Astrocyte of the spinal cord (primary cell): ENCODE data around the gene FMN1.
"Not testable (repeated sequence)": the region's sequence is repeated elsewhere in the genome, so short reads cannot be mapped to it uniquely, and the experiment has no call there.

ENCODE experiments used
- DNase-seq: peaks from one replicate; pipeline ENCODE4 v3.0.0; 2011; ENCODE audit warnings: low read depth, low spot score
- H3K4me3 ChIP-seq: 2 replicates; pipeline ENCODE4 v1.5.1; 2011; ENCODE audit warnings: low read depth, mild to moderate bottlenecking, low read length, moderate library complexity
- in situ Hi-C: cut with HindIII; loops from 2 replicates; pipeline ENCODE4 v1.10.0; 2017; ENCODE audit warnings: low sequenced_read_pairs
- TF ChIP-seq, protein P1 (sequence below): IDR thresholded peaks from 2 replicates; pipeline ENCODE4 v1.5.1; 2012; ENCODE audit warnings: low read depth, mild to moderate bottlenecking, low read length, inconsistent platforms

Gene FMN1

DNA sequence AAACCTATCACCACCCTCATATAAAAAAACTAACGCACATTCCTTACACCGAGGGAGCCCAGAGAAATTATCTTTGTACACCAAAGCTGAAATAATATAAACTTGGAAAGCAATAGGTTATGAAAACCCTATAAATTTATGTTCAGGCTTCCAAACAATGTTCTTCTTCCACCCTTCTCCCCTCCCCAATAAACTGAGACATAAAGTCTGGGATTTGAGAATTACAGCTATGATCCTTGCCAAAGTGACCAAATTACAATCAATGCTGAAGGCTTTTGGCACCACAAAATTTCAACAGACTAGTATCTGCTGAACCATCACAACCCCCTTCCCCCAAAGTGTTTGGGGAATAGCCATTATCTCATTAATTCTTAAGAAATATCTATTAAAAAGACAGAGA lies 237.8 kb downstream of the FMN1 start:
- TF ChIP-seq, protein P1, sequence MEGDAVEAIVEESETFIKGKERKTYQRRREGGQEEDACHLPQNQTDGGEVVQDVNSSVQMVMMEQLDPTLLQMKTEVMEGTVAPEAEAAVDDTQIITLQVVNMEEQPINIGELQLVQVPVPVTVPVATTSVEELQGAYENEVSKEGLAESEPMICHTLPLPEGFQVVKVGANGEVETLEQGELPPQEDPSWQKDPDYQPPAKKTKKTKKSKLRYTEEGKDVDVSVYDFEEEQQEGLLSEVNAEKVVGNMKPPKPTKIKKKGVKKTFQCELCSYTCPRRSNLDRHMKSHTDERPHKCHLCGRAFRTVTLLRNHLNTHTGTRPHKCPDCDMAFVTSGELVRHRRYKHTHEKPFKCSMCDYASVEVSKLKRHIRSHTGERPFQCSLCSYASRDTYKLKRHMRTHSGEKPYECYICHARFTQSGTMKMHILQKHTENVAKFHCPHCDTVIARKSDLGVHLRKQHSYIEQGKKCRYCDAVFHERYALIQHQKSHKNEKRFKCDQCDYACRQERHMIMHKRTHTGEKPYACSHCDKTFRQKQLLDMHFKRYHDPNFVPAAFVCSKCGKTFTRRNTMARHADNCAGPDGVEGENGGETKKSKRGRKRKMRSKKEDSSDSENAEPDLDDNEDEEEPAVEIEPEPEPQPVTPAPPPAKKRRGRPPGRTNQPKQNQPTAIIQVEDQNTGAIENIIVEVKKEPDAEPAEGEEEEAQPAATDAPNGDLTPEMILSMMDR: no peak
- H3K4me3 ChIP-seq: no peak overlapping the region
- in situ Hi-C loops: no loop called here
- DNase-seq: no peak

- in situ Hi-C loops: no loop called here
- H3K4me3 ChIP-seq: no peak overlapping the region
- TF ChIP-seq, protein P1: peak; percentile 72
- DNase-seq: peak; percentile 88
These were observed 238.5 kb downstream of the FMN1 start for GRCh38 chr15:32956006-32956405.

GRCh38 chr15:32953533-32953910 lies 241.0 kb downstream of the FMN1 start:
- DNase-seq: no peak
- in situ Hi-C loops: no loop called here
- no peak overlapping the region for H3K4me3 ChIP-seq
- TF ChIP-seq, protein P1: no peak

- in situ Hi-C loops: no loop called here
- H3K4me3 ChIP-seq: no peak overlapping the region
- DNase-seq: peak; percentile 43
- TF ChIP-seq, protein P1: no peak
These were observed 241.5 kb downstream of the FMN1 start for GRCh38 chr15:32952901-32953532.

GRCh38 chr15:32951736-32952464 lies 242.6 kb downstream of the FMN1 start:
- in situ Hi-C loops: no loop called here
- no peak for DNase-seq
- H3K4me3 ChIP-seq: no peak overlapping the region
- TF ChIP-seq, protein P1: no peak

GRCh38 chr15:32950051-32950450 lies 244.5 kb downstream of the FMN1 start:
- in situ Hi-C loops, H3K4me3 ChIP-seq, DNase-seq: not testable (repeated sequence)

- TF ChIP-seq, protein P1: no peak
These were observed 248.3 kb downstream of the FMN1 start for GRCh38 chr15:32946210-32946609.

More at GRCh38 chr15:32946210-32946609, 248.3 kb downstream of the FMN1 start:
- no peak for DNase-seq
- in situ Hi-C loops: loop anchor here (25.0 kb wide), 1 partner anchor 109 kb away; no protein-coding TSS in a partner anchor
- no peak overlapping the region for H3K4me3 ChIP-seq
